WTC11 (cell line): ENCODE measurements around the gene MLXIP.

ENCODE experiments used
- E2F1 ChIP-seq: sonication (generic); formaldehyde crosslinking; IDR thresholded peaks from 2 replicates; pipeline ENCODE4 v1.8.0; 2022; ENCODE audit warnings: mild to moderate bottlenecking, missing genetic modification reagents
- ESRRA ChIP-seq: sonication (generic); formaldehyde crosslinking; IDR thresholded peaks from 2 replicates; pipeline ENCODE4 v1.8.1; 2022; ENCODE audit warnings: mild to moderate bottlenecking, missing genetic modification reagents, borderline replicate concordance
- TCF7 ChIP-seq: sonication (generic); formaldehyde crosslinking; IDR thresholded peaks from 2 replicates; pipeline ENCODE4 v1.8.0; 2022; ENCODE audit warnings: mild to moderate bottlenecking, low read depth, missing genetic modification reagents, moderate library complexity
- TEAD4 ChIP-seq: sonication (generic); formaldehyde crosslinking; IDR thresholded peaks from 2 replicates; pipeline ENCODE4 v1.8.0; 2022; ENCODE audit warnings: mild to moderate bottlenecking, missing genetic modification reagents
- ZBTB21 ChIP-seq: sonication (generic); formaldehyde crosslinking; IDR thresholded peaks from 2 replicates; pipeline ENCODE4 v1.8.1; 2023; ENCODE audit warnings: mild to moderate bottlenecking, missing genetic modification reagents, borderline replicate concordance
- ZNF671 ChIP-seq: fragments of 250-450 bp; sonication (Bioruptor Pico); IDR thresholded peaks from 2 replicates; pipeline ENCODE4 v1.8.0; 2021; ENCODE audit warnings: mild to moderate bottlenecking
- TF ChIP-seq, protein P1 (sequence below): fragments of 200-600 bp; IDR thresholded peaks from 2 replicates; pipeline ENCODE4 v1.8.0; 2022; ENCODE audit warnings: antibody characterized with exemption
- TF ChIP-seq, protein P2 (sequence below): sonication (generic); formaldehyde crosslinking; IDR thresholded peaks from 2 replicates; pipeline ENCODE4 v1.8.1; 2023; ENCODE audit warnings: mild to moderate bottlenecking, missing genetic modification reagents, moderate library complexity

- no peak for TF ChIP-seq TEAD4
- TF ChIP-seq TCF7 (CRISPR knock-in tag), result no peak
- TF ChIP-seq E2F1 (CRISPR knock-in tag), result no peak
- TF ChIP-seq, protein P1, sequence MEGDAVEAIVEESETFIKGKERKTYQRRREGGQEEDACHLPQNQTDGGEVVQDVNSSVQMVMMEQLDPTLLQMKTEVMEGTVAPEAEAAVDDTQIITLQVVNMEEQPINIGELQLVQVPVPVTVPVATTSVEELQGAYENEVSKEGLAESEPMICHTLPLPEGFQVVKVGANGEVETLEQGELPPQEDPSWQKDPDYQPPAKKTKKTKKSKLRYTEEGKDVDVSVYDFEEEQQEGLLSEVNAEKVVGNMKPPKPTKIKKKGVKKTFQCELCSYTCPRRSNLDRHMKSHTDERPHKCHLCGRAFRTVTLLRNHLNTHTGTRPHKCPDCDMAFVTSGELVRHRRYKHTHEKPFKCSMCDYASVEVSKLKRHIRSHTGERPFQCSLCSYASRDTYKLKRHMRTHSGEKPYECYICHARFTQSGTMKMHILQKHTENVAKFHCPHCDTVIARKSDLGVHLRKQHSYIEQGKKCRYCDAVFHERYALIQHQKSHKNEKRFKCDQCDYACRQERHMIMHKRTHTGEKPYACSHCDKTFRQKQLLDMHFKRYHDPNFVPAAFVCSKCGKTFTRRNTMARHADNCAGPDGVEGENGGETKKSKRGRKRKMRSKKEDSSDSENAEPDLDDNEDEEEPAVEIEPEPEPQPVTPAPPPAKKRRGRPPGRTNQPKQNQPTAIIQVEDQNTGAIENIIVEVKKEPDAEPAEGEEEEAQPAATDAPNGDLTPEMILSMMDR, result no peak
- TF ChIP-seq ZNF671 (CRISPR knock-in tag), result no peak
- TF ChIP-seq ZBTB21 (CRISPR knock-in tag), result no peak
- TF ChIP-seq, protein P2, sequence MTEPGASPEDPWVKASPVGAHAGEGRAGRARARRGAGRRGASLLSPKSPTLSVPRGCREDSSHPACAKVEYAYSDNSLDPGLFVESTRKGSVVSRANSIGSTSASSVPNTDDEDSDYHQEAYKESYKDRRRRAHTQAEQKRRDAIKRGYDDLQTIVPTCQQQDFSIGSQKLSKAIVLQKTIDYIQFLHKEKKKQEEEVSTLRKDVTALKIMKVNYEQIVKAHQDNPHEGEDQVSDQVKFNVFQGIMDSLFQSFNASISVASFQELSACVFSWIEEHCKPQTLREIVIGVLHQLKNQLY, result no peak
- no peak for TF ChIP-seq ESRRA
Observed at GRCh38 chr12:122142857-122143256, 64.3 kb downstream of the MLXIP start.
